PFSK-1 (cell line): ENCODE data around the gene ONECUT3.

Experiments used
- TAF1 ChIP-seq: IDR thresholded peaks from 2 replicates; pipeline ENCODE4 v1.6.1; 2012; ENCODE audit warnings: low read length, control low read depth, borderline replicate concordance; ENCODE audit not compliant: insufficient read depth
- TF ChIP-seq, protein P1 (sequence below), 2 experiments: IDR thresholded peaks; 2 replicates each; pipeline versions ENCODE4 v1.6.1 to v1.8.0; 2011 to 2012; ENCODE audit warnings: low read depth in 2 of 2, low read length in 2 of 2, control low read depth in 1 of 2, inconsistent platforms in 1 of 2, mild to moderate bottlenecking in 1 of 2, moderate library complexity in 1 of 2; ENCODE audit not compliant: insufficient read depth in 1 of 2

DNA sequence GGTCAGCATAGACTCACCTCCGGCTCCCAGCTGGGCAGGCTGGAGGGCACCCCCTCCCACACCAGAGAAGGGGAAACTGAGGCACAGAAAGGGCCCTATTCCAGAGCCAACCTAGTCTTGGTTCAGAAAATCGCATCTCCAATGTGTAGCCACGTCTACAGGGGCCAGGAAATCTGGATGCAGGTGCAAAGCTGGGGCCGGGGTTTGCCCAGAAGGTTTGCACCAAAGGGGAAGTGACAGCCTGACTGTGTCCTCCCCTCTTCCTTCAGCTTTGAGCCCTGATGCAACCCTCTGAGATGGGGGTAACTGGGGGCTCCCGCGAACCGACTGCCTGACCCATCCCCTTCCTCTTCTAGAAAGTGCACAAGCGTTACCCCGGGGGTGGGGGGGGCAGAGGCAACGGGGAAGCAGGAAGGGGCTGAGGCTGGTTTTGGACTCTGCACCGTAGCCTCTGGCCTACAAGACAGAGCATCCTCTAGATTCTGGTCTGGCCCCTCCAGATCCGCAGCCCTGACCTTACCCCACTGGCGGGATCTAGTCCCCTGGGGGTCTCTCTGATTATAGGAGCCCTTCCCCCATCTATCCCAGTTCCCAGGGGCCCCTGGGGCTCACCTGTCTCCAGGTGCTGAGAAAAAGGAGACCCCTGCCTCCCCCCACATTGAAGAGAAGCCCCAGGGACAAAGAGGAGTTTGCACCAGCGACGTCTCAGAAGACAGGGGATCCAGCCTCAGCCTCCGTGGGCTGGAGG, 1.1 kb upstream of the ONECUT3 start:
- no peak for TF ChIP-seq TAF1
- TF ChIP-seq, protein P1, sequence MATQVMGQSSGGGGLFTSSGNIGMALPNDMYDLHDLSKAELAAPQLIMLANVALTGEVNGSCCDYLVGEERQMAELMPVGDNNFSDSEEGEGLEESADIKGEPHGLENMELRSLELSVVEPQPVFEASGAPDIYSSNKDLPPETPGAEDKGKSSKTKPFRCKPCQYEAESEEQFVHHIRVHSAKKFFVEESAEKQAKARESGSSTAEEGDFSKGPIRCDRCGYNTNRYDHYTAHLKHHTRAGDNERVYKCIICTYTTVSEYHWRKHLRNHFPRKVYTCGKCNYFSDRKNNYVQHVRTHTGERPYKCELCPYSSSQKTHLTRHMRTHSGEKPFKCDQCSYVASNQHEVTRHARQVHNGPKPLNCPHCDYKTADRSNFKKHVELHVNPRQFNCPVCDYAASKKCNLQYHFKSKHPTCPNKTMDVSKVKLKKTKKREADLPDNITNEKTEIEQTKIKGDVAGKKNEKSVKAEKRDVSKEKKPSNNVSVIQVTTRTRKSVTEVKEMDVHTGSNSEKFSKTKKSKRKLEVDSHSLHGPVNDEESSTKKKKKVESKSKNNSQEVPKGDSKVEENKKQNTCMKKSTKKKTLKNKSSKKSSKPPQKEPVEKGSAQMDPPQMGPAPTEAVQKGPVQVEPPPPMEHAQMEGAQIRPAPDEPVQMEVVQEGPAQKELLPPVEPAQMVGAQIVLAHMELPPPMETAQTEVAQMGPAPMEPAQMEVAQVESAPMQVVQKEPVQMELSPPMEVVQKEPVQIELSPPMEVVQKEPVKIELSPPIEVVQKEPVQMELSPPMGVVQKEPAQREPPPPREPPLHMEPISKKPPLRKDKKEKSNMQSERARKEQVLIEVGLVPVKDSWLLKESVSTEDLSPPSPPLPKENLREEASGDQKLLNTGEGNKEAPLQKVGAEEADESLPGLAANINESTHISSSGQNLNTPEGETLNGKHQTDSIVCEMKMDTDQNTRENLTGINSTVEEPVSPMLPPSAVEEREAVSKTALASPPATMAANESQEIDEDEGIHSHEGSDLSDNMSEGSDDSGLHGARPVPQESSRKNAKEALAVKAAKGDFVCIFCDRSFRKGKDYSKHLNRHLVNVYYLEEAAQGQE (IDR thresholded peaks at IDR 0.05; ENCODE audit: insufficient read depth in 1 of 2, low read depth in 2 of 2, low read length in 2 of 2), result no peak
